GM19324 (cell line): ENCODE measurements around the gene SPRTN.

Experiments used
- ATAC-seq: cut with Tn5 transposase; IDR thresholded peaks from one replicate; pipeline ENCODE4 v1.9.1; 2021; ENCODE audit warnings: mild to moderate bottlenecking, moderate library complexity; ENCODE audit not compliant: unreplicated experiment, low FRiP score

The SPRTN gene

DNA sequence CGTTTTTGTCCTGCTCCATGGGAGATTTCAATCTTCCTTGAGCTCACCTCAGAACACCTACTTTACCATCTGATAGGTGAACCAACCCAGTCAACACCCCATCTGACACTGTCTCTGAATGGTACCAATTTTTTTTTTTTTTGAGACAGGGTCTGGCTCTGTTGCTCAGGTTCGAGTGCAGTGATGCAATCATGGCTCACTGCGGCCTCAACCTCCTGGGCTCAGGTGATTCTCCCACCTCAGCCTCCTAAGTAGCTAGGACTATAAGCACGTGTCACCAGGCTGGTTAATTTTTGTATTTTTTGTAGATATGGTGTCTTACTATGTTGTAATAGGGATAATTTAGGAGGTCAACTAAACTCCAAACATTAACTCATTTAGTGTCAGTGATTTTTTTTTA, 36.3 kb downstream of the SPRTN start:
- no peak for ATAC-seq

DNA sequence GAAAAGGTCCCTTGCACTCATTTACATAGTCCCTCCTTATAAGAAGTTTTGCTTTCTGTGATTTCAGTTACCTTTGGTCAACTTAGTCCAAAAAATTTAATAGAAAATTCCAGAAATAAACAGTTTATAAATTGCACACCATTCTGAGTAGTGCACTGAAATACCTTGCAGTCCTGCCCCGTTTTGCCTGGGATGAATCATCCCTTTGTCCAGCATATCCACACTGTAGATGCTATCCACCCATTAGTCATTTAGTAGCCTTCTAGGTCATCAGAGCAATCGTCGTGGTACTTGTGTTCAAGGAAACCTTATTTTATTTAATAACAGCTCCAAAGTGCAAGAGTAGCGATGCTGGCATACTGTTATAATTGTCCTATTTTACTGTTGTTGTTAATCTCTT, 38.0 kb downstream of the SPRTN start:
- no peak for ATAC-seq

DNA sequence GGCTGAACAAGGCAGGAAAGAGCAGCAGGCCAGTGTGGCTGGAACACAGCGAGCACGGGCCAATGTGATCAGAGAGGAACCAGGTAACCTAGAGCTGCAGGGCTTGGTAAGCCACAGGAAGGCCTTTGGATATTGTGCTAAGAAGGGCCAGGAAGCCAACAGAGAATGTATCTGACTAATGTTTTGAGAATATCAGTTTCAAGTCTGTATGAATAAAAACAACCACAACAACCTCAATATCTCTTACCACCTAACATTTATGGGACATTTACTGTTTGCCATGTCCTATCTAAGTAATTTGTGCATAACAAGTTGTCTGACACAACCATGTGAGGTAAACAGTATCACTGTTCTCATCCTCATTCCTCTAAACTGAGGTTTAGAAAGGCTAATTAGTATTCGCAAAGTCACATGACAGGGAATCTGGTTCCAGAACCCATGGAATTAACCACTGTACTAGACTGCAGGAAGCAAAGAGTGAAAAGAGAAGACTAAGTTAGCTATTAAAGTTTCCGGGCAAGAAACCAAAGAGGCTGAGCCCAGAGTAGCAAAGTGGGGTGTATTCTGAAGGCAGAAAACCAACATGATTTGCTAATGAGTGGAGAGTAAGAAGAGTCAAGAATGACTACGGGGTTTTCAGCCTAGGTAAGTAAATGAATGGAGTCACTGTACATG, 38.9 kb downstream of the SPRTN start:
- no peak for ATAC-seq

DNA sequence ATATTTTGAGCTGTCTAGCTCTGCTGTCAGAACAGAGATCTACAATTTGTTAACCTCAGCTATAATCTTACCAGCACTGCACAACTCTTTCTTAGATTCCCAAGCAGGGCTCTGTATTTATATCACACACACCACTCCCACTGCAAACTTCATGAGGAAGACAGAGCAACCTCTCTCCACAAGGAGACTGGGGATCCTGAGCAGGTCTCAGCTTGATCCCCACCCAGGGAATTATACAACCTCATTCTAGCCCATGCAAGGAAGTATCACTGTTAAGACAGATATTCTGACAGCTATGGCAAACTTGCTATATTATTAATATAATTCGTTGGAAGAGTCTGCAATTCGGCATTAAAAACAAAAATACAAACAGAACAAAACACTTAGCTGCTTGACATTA, 43.6 kb downstream of the SPRTN start:
- no peak for ATAC-seq

DNA sequence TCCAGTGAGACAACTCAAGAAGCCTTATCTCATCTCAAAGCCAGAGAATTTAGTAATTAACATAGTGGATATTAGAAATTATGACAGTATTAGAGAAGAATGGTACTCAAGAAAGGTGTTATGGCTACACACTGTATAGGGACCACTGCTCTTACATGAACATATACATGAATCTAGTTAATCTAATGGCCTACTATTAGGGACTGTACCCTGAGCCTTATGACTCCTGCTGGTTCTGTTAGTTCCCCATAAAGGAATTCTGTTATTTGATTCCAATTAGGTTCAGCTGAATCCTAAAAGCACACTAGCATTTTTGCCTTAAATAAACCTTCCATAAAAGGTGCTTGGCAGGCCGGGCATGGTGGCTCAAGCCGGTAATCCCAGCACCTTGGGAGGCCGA, 44.3 kb downstream of the SPRTN start:
- no peak for ATAC-seq

DNA sequence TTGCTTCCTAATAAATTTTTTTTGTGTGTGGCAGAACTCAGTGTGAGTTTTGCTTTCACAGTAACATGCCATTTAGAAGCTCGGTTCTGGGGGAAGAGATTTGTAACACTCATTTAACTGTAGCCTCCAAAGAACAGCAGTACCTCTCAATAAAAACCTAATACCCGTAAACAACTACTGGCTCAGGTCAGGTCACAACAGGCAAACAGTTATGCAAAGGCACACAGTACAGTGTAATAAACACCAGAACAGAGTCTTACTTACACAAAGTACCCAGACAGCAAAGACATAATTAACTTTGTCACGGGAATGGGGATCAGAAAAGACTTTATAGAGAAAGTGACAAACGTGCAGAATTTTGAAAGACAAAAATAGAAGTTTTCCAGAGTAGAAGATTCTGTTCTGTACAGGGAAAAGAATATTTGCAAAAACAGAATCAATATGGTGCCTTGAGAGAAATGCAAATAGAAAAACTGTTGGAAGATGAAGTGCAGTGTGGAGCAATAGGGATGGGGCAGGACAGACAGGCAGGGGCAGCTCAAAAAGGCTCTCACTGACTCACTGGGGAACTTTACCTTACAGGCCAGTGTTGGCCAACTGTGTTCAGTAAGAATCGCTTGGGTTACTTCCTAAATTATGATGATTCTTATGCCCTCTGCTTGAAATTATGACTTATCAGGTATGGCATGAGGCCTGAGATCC, 45.2 kb downstream of the SPRTN start:
- ATAC-seq: no peak

DNA sequence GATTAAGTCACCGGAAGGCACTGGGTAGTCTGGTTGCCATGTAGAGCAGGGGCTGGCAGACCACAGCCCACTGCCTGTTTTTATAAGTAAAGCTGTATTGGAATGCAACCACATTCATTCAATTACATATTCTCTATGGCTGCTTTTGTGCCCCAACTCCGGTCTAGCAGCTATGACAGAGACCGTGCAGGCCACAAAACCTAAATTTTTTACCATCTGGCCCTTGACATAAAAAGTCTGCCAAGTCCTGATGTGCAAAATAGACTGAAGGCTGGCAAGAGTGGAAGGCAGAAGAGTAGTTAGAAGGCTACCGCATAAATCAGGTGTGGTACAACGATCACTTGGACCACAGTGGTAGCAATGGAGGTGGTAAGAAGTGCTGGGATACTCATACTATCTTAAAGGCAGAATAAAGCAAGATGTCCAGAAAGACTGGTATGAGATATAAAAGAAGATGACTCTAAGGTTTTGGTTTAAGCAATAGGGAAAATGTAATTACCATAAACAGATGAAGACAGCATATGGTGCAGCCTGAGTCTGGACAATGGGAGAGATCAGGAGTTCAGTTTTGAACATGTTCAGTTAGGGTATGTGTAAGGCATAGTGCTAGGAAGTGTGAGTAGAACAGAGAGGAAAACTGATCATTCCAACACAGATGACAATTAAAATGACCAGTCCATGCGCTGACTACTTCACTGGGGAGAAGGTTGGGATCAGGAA, 46.8 kb downstream of the SPRTN start:
- no peak for ATAC-seq

DNA sequence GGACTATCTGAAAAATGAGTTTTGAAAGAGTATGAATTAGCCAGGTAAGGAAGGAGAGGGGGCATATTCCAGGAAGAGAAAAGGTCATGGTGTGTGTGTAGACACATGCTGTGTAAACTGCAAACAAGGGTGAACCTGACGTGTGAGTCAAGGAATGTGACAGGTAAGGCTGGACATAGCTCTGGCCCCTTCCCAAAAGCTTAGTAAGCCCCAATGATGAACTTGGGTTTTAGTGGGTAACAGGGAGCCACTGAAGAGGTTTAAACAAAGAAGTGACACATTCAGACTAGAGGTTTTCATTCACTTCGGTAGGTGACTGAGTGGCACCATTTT, 47.3 kb downstream of the SPRTN start:
- ATAC-seq: no peak

DNA sequence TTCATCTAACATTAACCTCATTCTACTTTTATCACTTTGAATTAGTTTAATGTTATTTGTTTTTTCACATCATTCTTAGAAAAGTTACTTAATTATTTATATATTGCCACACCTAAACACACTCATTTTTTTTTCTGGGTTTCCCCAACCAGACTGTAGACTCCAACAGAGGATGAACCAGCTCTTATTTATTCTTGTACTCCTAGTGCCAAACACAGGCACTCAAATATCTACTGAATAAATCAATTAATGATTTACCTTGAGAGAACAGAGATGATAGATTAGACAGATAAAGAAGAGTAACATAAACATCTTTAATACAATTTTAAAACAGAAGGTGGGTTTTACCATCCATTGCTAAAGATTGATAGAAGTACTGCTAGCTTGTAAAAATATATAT, 48.4 kb downstream of the SPRTN start:
- no peak for ATAC-seq

DNA sequence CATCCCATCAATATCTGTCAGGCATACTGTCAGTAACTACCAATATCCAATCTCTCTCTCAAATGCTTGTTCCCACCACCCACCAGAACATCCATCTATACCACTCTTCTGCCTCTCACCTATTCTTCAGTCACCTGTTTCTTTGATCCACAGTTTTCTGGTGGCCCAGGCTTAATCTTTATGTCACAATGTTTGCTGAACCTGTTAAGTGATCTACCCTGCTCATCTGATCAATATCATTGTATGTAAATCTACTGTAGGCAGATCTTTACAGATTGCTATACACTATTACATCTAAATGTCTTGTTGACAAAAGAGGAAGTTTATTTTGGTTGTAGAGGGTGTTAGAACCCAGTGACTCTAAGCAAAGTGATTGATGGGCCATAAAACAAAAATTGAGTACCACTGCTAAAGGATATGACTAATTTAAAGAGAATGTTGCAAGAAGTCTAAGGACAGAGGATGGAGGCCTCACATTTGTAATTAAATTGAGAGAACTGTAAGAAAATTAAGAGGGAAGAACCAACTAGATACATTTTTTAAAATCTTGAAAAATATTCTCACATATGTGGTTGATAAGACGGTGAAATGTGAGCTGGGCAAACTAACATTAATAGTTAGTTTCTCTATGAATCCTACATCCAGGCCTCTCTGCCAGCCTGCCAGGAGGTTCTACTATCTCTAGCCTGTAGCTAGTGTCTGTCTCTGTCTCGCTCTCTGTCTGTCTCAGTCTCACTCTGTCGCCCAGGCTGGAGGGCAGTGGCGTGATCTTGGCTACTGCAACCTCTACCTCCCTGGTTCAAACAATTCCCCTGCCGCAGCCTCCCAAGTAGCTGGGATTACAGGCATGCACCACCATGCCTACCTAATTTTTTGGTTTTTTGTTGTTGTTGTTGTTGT, 49.9 kb downstream of the SPRTN start:
- no peak for ATAC-seq

DNA sequence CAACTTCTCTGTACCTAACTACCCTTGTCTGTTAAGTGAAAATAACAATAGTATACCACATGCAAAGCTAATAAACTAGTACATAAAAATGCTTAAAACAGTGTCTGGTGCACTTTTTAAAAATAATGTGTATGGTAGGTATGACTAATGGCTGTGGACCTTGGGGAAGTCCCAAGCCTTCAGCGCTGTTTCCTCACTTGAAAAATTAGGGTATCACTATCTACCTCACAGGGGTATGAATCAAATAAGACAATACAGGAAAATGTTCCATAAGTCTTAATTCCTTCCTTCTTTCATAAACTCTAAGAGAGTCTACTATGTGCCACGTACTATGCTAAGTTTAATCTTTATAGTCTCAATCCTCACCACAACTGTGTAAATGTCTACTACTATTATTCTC, 52.0 kb downstream of the SPRTN start:
- no peak for ATAC-seq

DNA sequence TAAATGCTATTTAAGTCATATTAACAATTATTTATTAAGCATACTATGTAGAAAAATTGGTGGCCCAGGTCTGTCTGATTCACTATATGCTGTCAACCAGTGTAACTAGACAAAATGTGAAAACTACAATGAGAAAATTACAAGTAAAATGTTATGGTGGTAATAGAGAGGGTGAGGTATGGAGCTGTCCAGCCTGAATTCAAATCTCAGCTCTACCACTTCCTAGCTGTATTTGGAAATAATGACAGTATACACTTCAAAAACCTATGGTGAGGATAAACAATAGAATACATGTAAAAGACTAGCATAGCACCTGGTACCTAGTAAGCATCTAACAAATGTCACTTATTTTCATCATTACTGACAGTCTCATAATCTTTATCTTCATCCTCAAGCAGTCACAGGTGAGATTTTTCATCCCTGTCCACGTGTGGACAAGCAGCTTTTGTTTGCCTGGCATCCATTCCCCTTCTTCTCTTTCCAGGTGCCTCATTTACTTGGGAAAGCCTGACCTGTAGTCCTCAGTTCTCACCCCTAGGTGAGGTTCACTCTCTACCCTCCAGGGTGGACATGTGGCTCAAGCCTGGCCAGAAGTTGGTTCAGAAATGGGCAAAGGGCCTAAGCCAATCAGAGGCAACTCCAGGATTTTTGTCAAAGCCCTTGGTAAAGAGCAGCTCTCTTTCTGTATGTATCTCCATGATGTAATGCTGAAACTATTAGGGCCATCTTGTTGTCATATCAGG, 54.5 kb downstream of the SPRTN start:
- ATAC-seq: no peak

DNA sequence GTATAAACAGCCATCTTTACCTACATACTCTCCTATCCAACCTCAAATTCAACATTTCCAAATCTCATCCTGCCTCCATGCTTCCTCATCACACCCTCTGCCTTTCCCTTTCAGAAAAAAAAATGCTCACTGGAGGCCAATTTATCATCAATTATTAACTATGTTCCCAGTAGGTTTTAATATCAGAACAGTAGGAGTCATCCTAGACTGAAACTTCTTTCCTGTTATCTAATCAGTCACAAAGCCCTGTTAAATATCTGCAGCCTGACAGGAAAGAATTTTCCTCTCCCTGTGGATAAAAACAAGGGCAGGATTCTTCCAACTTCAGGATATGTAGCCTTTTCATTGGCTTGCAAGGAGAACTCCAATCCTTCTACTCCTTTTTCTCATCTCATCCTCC, 55.6 kb downstream of the SPRTN start:
- ATAC-seq: no peak

DNA sequence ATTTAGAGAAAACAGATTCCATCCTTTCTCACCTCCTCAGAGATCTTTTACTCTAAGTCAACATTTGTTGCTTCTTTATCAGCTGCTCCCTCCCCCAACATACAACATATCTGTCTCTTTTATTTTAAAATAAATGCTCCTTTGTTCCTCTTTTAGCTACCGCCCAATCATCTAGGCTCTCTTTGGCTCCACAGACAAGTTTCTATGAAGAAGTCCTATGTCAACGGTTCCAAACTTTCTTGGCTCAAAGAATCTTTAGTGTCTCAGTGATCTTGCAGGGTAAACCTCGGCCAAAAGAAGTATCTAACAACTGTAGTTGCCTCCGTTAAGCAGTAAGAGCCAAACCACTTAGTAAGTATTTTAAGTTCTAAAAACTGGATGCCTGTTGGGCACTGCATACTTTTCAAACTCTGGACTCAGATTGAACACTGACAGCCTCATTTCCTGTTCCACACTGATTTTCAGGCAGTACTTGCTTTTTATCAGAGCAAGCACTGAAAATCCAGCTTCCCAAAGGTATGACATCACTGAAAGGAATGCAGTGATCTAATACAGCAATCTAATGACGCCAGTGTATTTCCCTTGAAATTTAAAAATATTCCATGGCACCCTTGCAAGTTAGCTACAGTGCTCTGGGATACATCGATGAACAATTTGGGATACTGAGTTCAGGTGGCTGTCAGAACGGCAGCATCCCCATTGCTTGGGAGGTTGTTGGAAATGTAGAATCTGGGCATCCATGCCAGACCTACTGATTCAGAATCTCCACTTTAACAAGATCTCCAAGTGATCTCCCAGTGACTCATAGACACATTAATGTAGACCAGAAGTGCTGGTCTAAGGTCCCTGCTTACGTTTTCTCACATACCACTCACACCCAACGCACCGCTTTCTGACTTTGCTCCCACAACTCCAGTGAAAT, 57.2 kb downstream of the SPRTN start:
- no peak for ATAC-seq

DNA sequence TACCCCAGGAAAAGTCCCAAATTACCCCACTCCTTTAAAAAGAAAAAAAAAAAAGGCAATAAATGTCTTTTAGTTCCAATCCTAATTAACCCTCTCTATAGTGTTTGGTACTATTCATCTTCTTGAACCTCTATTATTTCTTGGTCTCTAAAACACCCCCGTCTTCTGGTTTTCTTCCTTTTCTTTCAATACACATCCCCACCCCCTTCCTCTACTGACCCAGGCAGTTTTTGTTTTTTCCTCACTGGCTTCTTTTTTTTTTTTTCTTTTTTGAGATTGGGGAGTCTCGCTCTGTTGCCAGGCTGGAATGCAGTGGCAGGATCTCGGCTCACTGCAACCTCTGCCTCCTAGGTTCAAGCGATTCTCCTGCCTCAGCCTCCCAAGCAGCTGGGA, 57.9 kb downstream of the SPRTN start:
- ATAC-seq: no peak

DNA sequence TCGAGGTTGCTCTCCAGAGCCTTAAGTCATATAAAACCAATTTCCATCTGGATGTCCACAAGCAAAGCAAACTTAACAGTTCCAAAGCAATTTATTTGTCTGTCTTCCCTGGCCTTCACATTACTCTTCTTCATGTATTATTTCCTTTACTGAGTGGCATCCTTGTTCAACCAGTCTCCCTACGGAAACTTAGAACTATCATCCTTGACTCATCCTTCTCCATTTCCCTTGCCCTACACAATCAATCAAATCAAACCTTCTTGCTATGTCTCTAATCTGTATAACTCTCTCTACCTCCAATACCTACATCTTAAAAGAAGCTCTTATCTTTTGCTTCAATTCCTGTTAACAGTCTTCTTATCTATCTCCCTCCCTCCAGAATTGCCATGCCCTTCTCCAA, 58.5 kb downstream of the SPRTN start:
- ATAC-seq: no peak

DNA sequence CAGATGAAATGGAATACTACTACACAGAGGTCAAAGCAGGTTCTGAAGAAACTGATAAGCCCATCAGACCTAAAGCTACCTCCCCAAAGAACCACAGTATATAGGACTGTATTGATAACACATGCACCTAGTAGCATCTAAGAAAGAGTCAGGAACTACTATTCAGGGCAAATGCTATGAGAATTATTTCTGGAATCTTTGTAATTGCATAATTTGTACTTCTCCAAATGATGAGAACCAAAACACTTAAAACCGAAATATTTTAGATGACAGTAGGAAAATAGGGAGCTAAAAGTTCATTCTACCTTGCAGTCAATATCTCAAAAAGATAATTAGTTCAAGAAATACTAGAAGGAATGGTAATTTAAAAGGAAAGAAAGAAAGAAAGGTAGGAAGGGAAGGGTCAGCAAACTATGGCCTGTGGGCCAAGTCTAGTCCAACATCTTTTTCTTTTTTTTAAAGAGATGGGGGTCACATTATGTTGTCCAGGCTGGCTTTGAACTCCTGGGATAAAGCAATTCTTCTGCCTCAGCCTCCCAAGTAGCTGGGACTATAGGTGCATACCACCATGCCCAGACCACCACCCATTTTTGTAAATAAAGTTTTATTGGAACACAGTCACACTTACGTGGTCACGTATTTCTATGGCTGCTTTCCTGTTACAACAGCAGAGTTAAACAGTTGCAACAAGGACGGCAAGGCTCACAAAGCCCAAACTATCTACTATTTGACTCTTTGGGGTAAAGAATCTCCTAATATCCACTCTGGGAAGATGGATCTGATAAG, 60.0 kb downstream of the SPRTN start:
- ATAC-seq: no peak

DNA sequence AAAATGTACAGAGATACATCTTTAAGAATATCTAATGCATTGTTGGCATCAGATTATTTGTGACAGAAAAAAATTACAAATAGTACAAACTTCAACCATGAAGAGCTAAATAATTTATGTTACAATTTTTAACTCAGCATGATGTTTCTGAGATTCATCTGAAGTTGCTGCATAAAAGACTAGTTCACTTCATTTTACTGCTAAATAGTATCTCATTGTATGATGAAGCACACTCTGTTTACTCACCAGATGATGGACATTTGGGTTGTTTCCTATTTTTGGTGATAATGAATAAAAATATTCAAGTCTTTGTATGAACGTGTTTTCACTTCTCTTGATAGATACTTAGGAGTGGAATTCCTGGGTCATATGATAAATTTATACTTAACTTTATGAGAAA, 63.4 kb downstream of the SPRTN start:
- no peak for ATAC-seq

DNA sequence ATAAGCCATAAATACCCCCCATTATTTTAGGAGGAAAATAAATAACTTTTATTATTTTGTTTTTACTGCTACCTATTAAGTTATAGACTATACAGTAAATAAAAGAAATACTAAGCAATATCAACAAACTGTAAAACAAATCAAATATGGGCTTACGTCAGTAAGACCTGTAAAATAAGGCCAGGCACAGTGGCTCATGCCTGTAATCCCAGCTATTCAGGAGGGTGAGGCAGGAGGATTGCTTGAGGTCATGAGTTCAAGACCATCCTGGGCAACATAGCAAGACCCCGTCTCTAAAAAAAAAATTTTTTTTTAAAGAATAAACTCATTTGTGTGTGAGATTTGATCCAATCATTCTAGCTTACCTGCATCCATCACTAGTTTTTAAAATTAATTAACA, 66.2 kb downstream of the SPRTN start:
- ATAC-seq: no peak
